ENCODE measurements around the gene KISS1. TPM values are rescaled to one million over a fixed set of nuclear protein-coding genes. Genes with fewer than 3 reads are reported as not detected.

KISS1 gene
- total RNA-seq, 1 experiment from 2014 or later = 1.3 TPM

DNA sequence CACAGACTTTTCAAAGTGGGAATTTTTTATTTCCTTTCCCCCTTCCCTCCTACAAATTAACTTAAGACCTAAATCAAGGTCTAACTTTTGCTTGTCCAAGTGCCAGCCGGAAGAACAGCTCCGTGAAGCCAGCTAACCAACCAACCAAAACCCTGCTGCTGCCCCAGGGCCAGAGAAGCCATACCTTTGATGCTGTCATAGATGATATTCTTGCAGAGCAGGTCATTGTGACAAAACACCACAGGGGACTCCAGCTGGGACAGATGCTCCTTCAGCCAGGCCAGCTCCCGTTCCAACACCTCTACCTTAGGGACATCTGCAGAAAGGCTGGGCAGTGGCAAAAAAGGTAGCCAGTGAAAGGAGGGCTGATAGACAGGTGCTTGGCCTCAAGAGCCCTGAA, 55.2 kb downstream of the KISS1 start (continued):
- TF ChIP-seq ZFX (IDR thresholded peaks at IDR 0.05) (no peak), SRF (IDR thresholded peaks at IDR 0.05; ENCODE audit: low read depth) (no peak), FOSL1 (IDR thresholded peaks at IDR 0.05; ENCODE audit: low read depth) (no peak), CEBPB (IDR thresholded peaks at IDR 0.05; ENCODE audit: low read depth) (no peak), ELF1 (IDR thresholded peaks at IDR 0.05; ENCODE audit: borderline replicate concordance, low read depth) (no peak), RAD21 (IDR thresholded peaks at IDR 0.05; ENCODE audit: low read depth) (no peak), YY1 (IDR thresholded peaks at IDR 0.05; ENCODE audit: extremely low read depth, insufficient replicate concordance, low read depth, low read length) (no peak), TCF7L2 (IDR thresholded peaks at IDR 0.05; ENCODE audit: borderline replicate concordance, extremely low read depth, insufficient read depth, insufficient read length) (no peak)
- TF ChIP-seq, protein P1, sequence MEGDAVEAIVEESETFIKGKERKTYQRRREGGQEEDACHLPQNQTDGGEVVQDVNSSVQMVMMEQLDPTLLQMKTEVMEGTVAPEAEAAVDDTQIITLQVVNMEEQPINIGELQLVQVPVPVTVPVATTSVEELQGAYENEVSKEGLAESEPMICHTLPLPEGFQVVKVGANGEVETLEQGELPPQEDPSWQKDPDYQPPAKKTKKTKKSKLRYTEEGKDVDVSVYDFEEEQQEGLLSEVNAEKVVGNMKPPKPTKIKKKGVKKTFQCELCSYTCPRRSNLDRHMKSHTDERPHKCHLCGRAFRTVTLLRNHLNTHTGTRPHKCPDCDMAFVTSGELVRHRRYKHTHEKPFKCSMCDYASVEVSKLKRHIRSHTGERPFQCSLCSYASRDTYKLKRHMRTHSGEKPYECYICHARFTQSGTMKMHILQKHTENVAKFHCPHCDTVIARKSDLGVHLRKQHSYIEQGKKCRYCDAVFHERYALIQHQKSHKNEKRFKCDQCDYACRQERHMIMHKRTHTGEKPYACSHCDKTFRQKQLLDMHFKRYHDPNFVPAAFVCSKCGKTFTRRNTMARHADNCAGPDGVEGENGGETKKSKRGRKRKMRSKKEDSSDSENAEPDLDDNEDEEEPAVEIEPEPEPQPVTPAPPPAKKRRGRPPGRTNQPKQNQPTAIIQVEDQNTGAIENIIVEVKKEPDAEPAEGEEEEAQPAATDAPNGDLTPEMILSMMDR (IDR thresholded peaks at IDR 0.05 in 2 of 3, conservative IDR thresholded peaks at IDR 0.05 in 1 of 3; ENCODE audit: borderline replicate concordance in 1 of 3, insufficient read depth in 1 of 3, low read depth in 2 of 3, low read length in 2 of 3) = no peak

Other genes with a start within 250 kb of the KISS1 start
- 35.6 TPM for gene SOX13, start 123.4 kb downstream of the KISS1 start, total RNA-seq (2021; ENCODE audit: unreplicated experiment)
- gene ETNK2, start 44.4 kb downstream of the KISS1 start, total RNA-seq (2021; ENCODE audit: unreplicated experiment) = 16.1 TPM
- 0.47 TPM for gene REN, start 30.2 kb downstream of the KISS1 start, total RNA-seq (2021; ENCODE audit: unreplicated experiment)
- 8.0 TPM for gene GOLT1A, start 17.5 kb upstream of the KISS1 start, total RNA-seq (2021; ENCODE audit: unreplicated experiment)
- 13.1 TPM for gene PLEKHA6, start 163.4 kb upstream of the KISS1 start, total RNA-seq (2021; ENCODE audit: unreplicated experiment)
- gene PPP1R15B, start 215.3 kb upstream of the KISS1 start, total RNA-seq (2021; ENCODE audit: unreplicated experiment) = 69.3 TPM